Smooth muscle cell of the brain vasculature (primary cell): ENCODE measurements around the gene HYOU1.
"Not testable (repeated sequence)": the region's sequence is repeated elsewhere in the genome, so short reads cannot be mapped to it uniquely, and the experiment has no call there.

Experiments
- DNase-seq: peaks from one replicate; pipeline ENCODE4 v3.0.0-alpha.2; 2012; ENCODE audit warnings: low read depth, low spot score

HYOU1 gene

DNA sequence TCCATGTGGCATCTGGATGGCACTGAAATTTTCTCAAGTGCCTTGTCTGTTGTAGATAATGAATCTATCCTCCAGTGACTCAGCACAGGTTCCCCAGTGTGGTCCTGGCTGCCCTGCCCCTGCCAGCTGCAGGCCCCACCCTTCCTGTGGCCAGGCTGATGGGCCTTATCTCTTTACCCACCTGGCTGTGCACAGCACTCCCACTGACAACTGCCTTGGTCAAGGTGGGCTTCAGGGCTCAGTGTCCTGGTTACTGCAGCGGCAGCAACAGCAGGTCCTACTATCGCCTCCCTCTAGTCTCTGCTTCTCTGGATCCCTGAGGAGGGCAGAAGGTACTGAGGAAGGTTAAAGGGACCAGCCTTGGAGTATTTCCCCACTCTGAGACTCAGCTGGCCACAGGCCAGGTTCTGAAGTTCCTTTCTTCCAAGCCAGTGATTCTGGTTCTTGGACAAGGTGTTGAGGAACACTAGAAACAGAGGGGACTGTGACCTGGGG, 30.8 kb upstream of the HYOU1 start:
- DNase-seq = no peak

DNA sequence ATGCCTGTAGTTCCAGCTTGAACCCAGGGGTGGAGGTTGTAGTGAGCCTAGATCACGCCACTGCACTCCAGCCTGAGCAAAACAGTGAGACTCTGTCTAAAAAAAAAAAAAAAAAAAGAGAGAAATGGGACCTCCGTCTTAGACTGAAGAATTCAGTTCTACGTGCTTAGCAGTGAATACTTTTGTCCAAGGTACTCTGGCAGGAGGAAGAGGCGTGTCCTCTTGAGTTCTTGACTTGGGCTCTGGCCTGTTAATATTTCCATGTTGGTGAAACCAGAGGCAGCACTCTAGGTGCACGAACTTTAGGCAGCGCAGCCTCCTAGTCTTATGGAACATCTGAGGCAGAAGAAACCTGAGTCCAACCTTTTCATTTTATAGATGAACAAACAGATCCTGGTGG, 30.1 kb upstream of the HYOU1 start:
- no peak for DNase-seq

DNA sequence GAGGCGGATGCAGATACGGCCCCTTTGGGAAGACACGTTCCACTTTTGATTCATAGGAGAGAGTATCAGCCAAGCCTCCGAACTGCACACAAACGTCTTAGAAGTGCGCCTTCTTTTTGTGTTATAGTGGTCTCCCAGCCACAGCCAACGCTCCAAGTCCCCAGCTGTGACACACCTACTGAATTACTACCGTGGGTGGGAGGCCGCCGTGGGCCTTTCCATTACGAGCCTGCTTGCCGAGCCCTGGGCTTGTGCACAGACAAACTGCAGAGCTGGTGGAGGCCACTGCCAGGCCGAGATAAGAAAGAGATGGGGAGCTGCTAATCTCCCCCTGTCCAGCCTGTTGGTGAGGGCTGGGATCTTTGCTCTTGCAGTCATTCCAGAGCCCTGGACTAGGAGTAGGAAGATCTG, 28.4 kb upstream of the HYOU1 start:
- DNase-seq = no peak

DNA sequence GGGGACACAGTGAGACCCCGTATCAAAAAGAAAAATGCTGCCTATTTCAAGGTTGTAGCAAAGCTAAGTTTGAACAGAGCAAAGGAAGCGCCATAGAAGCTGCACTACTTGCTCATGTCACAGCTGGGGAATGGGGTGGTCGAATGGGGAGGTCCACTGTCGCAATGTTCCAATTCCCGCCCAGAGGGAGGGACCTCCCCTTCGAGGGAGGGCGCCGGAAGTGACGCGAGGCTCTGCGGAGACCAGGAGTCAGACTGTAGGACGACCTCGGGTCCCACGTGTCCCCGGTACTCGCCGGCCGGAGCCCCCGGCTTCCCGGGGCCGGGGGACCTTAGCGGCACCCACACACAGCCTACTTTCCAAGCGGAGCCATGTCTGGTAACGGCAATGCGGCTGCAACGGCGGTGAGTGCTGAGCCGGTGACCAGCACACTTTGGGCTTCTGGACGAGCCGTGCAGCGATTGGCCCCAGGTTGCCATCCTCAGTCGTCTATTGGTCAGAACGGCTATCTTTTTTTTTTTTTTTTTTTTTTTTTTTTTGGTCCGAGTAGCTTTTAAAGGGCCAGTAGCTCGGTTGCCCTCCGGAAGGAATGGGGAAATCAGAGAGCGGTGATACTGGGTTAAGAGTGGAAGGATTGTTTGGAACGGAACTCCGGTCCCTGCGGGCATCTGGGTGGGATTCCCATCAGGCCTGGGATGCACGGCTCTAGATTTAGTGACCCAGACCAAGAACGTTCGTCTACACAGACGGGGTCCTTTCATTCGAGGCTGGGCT, 27.8 kb upstream of the HYOU1 start, which contains the start of gene HMBS:
Gene HMBS, plus strand, starts transcription at position 219 of the 774 bp plus-strand sequence. Its CDS starts 153 bp downstream, at position 372.
- DNase-seq = peak; percentile 81

DNA sequence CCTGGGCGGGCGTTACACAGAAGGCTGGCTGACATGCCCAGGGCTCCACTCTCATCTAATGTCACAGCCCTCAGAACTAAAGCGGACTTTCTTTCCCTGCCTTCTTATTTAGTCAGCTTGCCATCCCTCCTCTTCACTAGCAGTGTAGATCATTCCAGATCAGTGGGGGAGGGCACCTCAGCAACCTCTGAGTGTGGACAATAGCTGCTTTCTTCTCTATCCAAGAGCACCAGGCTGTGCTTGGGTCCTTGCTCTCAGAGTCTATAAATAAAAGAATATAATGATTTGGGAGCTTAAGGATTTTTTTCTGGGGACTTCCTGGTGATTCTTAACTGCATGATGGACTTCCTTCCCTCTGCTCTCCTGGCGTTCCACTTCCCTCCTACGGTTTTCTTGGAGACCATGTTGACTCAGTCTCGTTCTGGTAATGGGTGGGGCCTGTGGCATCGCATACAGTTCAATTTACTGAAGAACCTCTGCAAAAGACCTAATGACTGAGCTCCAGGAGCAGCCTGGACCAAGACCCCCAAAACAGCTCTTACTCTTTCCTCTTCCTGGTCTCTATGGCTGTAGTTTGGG, 24.8 kb upstream of the HYOU1 start:
- no peak for DNase-seq

DNA sequence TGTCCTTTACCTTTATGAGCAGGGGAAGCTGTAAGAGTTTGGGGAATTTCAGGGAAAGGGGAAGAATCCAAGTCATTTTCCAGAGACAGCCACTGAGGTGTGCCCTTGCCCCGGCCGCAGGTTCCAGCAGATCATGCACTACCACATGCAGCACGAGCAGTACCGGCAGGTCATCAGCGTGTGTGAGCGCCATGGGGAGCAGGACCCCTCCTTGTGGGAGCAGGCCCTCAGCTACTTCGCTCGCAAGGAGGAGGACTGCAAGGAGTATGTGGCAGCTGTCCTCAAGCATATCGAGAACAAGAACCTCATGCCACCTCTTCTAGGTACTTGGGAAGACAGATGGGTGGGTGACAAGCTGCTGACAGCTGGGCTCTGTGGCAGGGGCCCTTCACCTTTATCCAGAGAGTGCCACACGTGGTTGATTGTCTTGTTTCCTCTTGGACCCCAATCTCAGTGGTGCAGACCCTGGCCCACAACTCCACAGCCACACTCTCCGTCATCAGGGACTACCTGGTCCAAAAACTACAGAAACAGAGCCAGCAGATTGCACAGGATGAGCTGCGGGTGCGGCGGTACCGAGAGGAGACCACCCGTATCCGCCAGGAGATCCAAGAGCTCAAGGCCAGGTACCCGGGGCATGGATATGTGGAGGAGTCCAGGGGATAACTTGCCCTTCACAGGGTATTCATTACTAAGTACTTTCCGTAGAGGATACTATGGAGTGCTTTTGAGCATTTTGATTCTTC, 21.8 kb upstream of the HYOU1 start:
- DNase-seq = no peak

DNA sequence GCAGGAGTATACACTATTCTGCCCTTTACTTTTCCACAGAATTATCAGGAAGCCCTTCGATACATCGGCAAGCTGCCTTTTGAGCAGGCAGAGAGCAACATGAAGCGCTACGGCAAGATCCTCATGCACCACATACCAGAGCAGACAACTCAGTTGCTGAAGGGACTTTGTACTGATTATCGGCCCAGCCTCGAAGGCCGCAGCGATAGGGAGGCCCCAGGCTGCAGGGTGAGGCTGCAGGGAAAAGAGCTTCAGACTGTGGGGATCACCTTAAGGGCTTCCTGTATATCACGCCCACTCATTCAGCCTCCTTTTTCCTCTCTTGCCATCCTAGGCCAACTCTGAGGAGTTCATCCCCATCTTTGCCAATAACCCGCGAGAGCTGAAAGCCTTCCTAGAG, 20.8 kb upstream of the HYOU1 start:
- no peak for DNase-seq

DNA sequence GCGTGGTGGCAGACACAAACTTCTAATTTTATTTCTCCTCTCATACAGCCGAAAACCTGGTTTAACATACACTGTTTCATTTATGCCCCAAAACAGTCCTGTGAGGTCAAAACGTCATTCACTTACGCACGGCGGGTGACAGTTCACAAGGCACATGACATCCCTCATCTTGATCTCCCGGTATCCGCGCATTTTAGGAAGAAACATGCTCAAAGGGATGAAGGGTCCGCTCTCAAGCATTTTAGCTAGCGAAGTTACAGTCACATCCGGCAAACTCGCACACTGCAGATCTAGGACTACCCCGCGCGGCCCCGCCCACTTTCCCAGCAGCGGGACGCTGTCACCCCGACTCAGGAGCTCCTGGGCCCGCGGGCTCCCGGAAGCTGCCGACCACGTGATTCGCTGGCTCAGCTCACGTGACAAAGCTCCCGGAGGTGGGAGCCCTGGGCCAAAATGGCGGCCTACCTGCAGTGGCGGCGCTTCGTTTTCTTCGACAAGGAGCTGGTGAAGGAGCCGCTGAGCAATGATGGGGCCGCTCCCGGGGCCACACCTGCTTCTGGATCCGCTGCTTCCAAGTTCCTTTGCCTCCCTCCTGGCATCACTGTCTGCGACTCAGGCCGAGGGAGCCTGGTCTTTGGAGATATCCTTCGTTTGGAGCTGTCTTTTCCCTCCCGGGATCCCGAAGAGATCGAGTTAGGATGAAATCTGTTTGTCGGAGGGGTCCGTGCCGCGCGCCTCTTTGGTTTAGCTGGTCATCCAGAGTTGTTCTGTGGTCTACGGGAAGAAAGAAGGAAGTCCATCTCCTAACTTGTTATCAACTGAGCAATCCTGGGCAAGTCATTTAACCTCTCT, 10.6 kb upstream of the HYOU1 start, which contains the start of gene VPS11:
Gene VPS11, plus strand, starts transcription at position 448 of the 852 bp plus-strand sequence. Its CDS starts 6 bp downstream, at position 454.
- peak; percentile 88 for DNase-seq

DNA sequence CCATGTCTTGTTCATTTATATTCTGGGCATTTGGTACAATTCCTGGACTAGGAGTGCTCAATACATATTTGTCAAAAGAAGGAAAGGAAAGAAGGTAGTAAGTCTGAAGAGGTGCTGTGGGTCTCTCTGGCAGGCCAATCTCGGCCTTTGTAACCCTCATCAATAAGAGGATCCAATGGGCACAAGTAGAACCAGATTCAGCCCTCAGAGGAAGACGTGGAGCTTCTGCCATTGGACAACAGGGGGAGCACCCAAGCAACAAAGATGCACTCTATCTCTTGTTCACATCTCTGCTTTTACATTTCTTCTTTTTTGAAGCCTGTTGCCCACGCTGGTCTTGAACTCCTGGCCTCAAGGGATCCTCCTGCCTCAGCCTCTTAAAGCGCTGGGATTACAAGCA, 8.4 kb upstream of the HYOU1 start:
- no peak for DNase-seq

DNA sequence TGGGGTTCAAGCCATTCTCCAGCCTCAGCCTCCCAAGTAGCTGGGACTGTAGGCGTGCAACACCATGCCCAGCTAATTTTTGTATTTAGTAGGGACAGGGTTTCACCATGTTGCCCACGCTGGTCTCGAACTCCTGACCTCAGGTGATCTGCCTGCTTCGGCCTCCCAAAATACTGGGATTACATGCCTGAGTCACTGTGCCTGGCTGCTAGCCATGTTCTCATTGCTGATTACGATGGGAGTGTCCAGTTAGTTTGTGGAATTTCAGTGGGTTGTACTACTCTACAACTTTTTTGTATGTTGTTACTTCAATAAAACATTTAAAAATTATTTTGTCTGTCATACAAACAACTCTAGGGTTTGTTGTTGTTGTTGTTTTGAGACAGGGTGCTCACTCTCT, 5.8 kb upstream of the HYOU1 start:
- no peak for DNase-seq

DNA sequence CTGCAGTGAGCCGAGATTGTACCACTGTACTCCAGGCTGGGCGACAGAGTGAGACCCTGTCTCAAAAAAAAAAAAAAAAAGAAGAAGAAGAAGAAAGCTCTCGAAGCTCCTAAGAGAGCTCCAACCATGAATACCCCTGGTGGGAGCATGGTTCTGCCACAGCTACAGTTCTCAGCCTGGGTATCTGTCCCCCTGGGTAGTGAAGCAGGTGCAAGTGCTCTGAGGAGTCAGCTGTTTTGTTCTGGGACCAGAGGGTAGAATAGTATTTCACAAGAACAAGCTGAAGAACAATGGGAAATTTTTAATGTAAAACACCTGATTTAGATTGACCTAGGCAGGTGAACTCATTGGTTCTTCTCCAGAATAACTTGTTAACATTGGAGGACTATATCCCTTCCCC, 4.3 kb upstream of the HYOU1 start:
- DNase-seq = no peak

DNA sequence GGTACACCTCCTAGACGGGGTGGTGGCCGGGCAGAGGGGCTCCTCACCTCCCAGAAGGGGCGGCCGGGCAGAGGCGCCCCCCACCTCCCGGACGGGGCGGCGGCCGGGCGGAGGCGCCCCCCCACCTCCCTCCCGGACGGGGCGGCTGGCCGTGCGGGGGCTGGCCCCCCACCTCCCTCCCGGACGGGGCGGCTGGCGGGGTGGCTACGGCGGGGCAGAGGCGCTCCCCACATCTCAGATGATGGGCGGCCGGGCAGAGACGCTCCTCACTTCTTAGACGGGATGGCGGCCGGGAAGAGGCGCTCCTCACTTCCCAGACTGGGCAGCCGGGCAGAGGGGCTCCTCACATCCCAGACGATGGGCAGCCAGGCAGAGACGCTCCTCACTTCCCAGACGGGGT, 2.1 kb upstream of the HYOU1 start:
- not testable (repeated sequence) for DNase-seq

DNA sequence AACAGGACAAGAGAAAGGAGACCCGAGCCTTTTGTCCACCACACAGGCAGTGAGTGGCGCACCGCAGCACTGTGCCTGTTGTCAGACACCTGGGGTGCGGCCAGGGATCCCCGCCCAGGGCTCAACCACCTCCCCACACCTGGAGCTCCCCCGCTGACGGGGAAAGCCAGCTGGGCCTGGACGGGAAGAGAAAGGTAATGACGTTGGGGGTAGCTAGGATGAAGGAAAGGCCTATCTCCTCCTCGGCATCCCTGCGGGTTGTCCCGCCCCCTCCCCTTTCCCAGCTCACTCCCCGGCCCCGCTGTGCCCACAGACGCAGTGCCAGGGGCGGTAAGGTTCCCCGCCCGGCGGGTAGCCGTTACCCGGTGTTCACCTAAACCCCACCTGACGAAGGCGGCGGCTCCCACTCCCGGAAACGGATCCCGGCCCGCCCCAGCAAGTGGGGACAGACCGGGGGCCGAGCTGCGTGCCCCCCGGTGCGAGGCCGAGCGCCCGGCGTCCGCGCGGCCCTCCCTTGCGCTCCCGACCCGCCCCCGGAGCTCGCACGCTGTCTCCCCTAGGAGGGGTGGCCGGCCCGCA, 495 bp downstream of the HYOU1 start:
- no peak for DNase-seq

DNA sequence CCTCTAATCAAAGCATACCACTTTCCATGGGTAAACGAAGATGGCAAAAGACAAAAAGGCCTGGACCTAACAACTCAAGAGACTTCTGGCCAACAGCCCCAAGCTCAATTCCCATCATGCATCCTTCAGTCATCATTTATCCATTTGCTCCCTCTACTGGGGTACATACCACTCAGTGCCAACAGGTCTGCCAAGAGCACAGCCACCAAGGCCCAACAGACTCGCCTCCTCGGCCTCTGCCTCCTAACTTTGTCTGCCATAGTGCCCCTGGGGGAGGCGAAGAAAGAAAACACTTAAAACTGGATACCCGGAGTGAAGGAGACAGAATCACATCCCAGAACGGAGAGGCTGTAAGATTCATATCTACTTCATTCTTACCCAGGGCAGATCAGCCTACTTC, 1.1 kb downstream of the HYOU1 start:
- DNase-seq = no peak

DNA sequence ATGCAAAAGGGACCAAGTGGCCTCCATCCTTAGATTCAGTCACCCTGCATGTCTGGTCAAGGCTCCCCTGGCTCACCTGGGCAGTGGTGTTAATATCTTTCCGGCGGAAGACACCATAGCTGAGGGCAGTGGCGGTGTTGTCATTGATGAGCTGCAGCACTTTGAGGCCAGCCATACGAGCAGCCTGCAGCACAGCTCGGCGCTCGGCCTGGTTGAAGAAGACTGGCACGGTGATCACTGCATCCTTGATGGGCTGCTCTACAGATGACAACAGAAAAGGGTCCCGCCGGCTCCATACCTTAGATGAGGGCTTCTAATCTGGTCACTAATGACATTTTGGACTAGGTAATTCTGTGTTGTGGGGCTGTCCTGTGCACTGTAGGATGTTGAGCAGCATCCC, 2.6 kb downstream of the HYOU1 start:
- DNase-seq = no peak

DNA sequence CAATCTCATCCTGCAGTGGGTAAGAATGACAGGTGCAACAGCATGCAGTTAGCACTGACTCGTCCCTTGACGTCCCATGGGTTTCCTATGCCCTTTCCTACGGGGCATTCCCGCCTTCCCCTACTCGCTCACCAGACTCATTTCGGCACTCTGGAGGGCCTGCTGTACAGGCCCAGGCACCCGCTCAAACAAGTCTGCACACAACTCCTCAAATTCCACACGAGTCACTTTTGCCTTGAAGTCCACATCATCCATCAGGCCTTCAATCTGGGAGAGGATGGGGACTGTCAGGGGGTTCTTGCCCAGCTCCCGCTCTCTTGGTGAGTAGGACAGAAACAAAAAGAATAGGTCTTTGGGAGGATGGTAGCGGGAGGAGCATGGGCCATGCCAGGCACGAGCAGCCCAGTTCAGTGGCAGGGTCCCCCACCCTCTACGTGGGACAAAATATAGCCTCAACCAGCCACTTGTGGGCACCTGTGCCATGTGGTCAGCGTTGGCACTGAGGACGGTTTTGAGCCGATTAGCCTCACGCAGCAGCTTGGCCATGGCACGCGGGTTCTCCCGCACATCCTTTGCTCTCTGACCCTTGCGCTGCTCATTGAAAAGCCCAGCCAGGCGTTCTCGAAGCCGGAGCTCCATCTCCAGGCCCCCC, 4.7 kb downstream of the HYOU1 start:
- no peak for DNase-seq

DNA sequence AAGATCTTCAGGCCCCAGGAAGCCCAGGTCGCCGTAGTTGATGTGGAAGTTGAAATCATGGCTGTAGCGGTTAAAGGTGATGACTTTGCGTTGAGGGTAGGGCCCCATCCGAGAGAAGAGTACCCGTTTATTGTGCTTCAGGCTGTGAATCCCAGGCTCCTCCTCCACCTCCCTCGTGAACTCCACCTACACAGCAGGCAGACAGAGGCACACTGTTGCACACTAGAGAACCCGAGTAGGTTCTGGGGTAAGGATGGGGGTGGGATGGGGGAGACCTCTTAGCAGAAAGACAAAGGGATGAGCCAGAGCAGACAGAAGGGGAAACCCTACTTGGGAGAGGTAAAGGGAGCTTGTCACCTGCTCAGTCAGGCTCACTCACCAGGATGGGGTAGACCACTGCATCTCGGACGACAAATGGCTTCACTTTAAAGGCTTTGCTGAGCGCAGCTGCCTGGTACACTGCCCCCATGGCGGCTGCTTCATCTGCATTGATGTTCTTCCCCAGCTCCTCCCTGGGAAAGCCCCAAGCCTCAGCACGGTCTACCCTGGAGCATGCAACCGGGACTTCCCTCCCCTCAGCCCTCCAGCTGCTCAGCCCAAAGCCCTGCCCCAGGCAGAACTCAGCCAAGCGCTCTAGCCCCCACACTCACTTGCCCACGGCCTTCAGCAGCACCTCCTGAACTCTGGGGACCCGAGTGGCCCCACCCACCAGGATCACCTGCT, 5.4 kb downstream of the HYOU1 start:
- no peak for DNase-seq

DNA sequence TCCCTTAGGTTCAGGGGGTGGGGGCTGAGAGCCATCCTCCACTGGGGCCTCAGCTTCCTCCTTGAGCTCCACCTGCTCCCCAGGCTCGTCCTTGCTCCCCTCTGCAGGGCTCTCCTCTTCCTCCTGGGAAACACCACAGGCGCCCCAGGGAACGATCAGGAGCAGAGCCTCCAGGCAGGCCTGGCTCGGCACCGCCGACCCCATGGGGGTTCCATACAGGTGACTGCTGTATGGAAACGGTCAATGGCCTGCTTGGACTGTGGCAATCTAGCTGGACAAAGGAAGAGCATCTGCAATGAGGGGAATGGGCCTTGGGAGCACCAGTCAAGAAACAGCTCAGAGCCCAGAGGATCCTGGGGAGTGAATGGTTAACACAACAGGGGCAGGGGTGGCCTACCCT, 7.9 kb downstream of the HYOU1 start:
- DNase-seq = no peak

DNA sequence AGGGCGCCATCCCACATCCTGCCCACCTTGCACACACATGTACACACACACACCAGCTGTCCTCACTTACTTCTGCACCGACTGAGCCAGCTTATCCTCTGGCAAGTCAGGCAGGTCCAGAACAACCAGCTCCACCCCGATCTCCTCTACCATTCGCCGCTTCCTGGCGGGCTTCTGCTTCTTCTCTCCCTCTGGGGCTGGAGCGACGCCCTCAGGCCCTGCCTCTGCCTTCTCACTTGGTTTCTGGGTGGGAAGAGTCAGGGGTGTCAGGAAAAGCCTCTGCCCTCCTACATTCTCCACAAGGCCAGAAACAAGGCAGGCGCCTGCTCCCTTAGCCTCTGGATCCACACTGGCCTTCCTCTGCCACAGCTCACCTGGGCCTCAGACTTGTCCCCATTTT, 8.4 kb downstream of the HYOU1 start:
- no peak for DNase-seq

DNA sequence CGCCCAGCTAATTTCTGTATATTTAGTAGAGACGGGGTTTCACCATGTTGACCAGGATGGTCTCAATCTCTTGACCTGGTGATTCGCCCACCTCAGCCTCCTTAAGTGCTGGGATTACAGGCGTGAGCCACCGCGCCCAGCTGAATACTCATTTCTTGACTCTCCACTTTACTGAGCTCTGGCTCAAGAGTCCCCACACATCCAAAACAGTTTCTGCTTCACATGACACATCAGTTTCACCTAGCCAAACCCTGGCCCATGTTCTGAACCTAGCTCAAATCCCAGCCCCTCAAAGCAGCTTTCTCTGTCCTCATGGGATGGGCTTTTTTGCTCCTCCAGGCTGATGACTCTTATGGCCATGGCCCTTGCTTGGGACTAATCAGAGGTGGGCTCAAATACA, 9.8 kb downstream of the HYOU1 start:
- DNase-seq = no peak
